ENCODE measurements around the gene CIROP. TPM values are rescaled to one million over a fixed set of nuclear protein-coding genes. Genes with fewer than 3 reads are reported as not detected.

CIROP gene
- total and polyA plus RNA-seq, 9 of the 15 experiments (the other 6 are each of a cell fraction or from before 2014, with no cell fraction given) = not detected

DNA sequence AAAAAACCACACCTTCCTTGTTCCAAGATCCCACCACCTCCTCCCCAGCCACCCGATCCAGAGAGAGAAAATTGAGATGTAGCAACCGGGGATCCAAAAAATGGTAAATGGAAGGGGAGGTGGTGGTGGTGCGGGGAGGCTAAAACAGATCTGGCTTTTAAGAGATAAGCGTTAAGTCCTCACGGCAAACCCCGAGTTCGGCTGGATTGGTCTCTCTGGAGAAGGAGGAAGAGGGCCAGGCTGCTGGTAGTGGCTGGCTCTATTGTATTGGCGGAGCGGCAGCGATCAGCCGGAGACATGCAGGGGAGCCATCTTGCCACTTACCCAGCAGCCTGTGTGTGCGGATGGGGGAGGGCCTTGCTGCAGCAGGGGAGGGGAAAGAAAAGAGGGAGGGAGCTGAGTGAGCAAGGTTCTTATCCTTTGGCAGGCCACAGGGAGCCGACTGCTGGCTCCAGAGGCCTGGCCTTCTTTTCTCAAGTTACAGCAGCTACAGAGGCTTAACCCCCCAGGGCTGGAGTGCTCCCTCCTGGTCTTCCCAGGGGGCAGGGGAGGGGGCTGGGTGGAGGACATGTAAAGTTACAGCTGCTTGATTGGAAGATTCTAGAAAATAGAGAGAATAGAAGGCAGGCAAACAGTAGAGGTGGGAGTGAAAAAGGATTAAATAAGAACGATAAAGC is 33.4 kb downstream of the CIROP start (continued):
- TF ChIP-seq, protein P1, sequence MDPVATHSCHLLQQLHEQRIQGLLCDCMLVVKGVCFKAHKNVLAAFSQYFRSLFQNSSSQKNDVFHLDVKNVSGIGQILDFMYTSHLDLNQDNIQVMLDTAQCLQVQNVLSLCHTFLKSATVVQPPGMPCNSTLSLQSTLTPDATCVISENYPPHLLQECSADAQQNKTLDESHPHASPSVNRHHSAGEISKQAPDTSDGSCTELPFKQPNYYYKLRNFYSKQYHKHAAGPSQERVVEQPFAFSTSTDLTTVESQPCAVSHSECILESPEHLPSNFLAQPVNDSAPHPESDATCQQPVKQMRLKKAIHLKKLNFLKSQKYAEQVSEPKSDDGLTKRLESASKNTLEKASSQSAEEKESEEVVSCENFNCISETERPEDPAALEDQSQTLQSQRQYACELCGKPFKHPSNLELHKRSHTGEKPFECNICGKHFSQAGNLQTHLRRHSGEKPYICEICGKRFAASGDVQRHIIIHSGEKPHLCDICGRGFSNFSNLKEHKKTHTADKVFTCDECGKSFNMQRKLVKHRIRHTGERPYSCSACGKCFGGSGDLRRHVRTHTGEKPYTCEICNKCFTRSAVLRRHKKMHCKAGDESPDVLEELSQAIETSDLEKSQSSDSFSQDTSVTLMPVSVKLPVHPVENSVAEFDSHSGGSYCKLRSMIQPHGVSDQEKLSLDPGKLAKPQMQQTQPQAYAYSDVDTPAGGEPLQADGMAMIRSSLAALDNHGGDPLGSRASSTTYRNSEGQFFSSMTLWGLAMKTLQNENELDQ (CRISPR knock-in tag; IDR thresholded peaks at IDR 0.05; ENCODE audit: borderline replicate concordance) = no peak
- TF ChIP-seq SIRT6 (IDR thresholded peaks at IDR 0.05; ENCODE audit: low read depth, low read length) (no peak), TCFL5 (CRISPR knock-in tag; conservative IDR thresholded peaks at IDR 0.05) (no peak), HMGN3 (IDR thresholded peaks at IDR 0.05; ENCODE audit: borderline replicate concordance, extremely low read depth, insufficient read length, low read depth, low read length) (peak; percentile 49), NCOR1 (IDR thresholded peaks at IDR 0.05) (peak; percentile 27; the same call in 1 of the 2 replicates), HCFC1 (IDR thresholded peaks at IDR 0.05; ENCODE audit: low read depth, low read length) (peak; percentile 42; the same call in 1 of the 2 replicates), KHSRP (IDR thresholded peaks at IDR 0.05) (peak; percentile 11; the same call in 1 of the 2 replicates), ZNF561 (CRISPR knock-in tag; conservative IDR thresholded peaks at IDR 0.05) (no peak), EGR1 (conservative IDR thresholded peaks at IDR 0.05) (0 out of 2 replicates have a peak, but pooled peaks have one; percentile 5), PTBP1 (IDR thresholded peaks at IDR 0.05; ENCODE audit: low read depth, low read length) (no peak), NR2C2 (CRISPR knock-in tag; IDR thresholded peaks at IDR 0.05) (no peak), NR2C2 (tag; IDR thresholded peaks at IDR 0.05) (no peak), HNRNPLL (IDR thresholded peaks at IDR 0.05; ENCODE audit: low read depth, low read length, poor library complexity, severe bottlenecking) (peak; percentile 32), CHD4 (IDR thresholded peaks at IDR 0.05; ENCODE audit: insufficient read depth, insufficient replicate concordance, low read depth, low read length, poor library complexity, severe bottlenecking) (no peak), NFE2L1 (tag; IDR thresholded peaks at IDR 0.05; ENCODE audit: borderline replicate concordance, low read depth) (no peak), C11orf30 (IDR thresholded peaks at IDR 0.05; ENCODE audit: low read depth) (peak; percentile 82), KDM1A (IDR thresholded peaks at IDR 0.05) (peak in 1 of 2 experiments; percentile 60; a peak in 2 of 4 replicates), RFX1 (IDR thresholded peaks at IDR 0.05) (no peak), SP1 (CRISPR knock-in tag; IDR thresholded peaks at IDR 0.05) (0 out of 2 replicates have a peak, but pooled peaks have one; percentile 15), HNRNPH1 (optimal IDR thresholded peaks at IDR 0.05; ENCODE audit: low read depth, low read length) (no peak), DPF2 (IDR thresholded peaks at IDR 0.05) (peak; percentile 48), RBFOX2 (IDR thresholded peaks at IDR 0.05; ENCODE audit: low read depth, low read length) (peak; percentile 82), MEF2A (IDR thresholded peaks at IDR 0.05; ENCODE audit: control insufficient read depth, low read depth, low read length) (no peak)
- TF ChIP-seq, protein P2, sequence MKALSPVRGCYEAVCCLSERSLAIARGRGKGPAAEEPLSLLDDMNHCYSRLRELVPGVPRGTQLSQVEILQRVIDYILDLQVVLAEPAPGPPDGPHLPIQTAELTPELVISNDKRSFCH (CRISPR knock-in tag; IDR thresholded peaks at IDR 0.05) = no peak
- TF ChIP-seq, protein P2 (tag; IDR thresholded peaks at IDR 0.05) = no peak
- TF ChIP-seq, protein P3, sequence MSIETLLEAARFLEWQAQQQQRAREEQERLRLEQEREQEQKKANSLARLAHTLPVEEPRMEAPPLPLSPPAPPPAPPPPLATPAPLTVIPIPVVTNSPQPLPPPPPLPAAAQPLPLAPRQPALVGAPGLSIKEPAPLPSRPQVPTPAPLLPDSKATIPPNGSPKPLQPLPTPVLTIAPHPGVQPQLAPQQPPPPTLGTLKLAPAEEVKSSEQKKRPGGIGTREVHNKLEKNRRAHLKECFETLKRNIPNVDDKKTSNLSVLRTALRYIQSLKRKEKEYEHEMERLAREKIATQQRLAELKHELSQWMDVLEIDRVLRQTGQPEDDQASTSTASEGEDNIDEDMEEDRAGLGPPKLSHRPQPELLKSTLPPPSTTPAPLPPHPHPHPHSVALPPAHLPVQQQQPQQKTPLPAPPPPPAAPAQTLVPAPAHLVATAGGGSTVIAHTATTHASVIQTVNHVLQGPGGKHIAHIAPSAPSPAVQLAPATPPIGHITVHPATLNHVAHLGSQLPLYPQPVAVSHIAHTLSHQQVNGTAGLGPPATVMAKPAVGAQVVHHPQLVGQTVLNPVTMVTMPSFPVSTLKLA (conservative IDR thresholded peaks at IDR 0.05) = 0 out of 4 replicates have a peak, but pooled peaks of 1 of the 2 experiments have one; percentile 46

Data from K562 (cell line).